NCI-H526 (cell line): ENCODE measurements around the gene ADM2.
A peak's percentile ranks its signal among the peaks of the same experiment; 100 is the strongest.
"Not testable (repeated sequence)": the region's sequence is repeated elsewhere in the genome, so short reads cannot be mapped to it uniquely, and the experiment has no call there.

Experiments used
- DNase-seq, 2 experiments: peaks; one replicate each; lab custom pipeline; 2025; lab: John Stamatoyannopoulos, UW

ADM2 gene

DNA sequence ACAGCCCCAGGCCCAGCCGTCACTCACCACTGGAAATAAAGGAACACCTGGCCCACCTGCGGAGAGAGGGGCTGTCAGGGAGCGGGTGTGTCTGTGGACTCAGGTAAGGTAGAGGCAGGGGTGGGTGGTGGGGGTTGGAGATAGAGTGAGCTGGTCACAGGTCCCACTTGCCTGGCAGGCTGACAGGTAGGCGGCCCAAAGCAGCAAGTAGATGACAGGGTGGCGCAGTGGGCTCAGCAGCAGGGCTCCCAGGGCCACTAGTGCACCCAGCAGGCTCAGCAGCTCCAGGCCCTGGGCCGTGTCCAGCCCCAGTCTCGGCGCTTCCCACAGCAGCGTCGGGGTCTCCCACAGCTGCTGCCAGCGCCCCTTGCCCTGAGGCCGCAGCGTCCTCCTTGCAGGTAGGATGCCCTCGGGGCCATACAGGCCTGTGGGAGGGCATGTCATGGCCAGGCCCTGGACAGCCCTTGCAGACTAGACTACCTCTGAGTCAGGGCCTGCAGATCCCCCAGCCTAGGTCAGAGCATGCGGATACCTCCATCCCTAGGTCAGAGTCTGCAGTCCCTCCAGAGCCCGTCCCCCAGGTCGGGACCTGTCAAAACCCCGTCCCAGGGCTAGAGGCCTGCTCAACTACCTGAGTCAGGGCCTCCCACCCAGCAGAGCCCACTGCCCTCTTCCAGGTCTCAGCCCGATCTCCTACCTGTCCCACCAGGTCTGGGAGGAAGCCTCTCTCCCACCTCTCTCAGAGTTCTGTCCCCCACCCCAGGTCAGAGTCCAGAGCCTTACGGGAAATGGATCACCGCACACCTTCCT, 25.5 kb downstream of the ADM2 start:
- no peak for DNase-seq

DNA sequence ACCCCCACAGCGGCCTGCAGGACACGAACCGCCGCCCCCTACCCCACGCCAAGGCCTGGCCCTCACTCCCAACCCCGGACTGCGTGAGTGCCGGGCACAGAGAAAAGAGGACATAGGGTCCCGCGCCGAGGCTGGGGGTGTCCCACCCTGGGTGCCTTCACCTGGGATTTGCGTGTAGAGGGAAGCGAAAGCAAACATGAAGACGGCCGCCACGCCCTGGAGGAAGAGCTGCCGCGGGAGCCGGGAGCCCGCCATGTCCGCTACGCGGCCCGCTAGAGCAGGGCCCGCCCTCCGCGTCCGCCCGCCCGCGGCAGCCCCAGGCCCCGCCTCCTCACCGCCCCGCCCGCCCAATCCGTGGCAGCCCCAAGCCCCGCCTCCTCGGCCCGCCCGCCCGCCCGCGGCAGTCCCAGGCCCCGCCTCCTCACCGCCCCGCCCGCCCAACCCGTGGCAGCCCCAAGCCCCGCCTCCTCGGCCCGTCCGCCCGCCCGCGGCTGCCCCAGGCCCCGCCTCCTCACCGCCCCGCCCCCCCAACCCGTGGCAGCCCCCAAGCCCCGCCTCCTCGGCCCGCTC, 26.2 kb downstream of the ADM2 start, which contains the start of gene LMF2:
TSS of gene LMF2 (minus strand) at position 282 of the 570 bp plus-strand sequence. CDS start at position 255, 27 bp downstream.
- no peak for DNase-seq

DNA sequence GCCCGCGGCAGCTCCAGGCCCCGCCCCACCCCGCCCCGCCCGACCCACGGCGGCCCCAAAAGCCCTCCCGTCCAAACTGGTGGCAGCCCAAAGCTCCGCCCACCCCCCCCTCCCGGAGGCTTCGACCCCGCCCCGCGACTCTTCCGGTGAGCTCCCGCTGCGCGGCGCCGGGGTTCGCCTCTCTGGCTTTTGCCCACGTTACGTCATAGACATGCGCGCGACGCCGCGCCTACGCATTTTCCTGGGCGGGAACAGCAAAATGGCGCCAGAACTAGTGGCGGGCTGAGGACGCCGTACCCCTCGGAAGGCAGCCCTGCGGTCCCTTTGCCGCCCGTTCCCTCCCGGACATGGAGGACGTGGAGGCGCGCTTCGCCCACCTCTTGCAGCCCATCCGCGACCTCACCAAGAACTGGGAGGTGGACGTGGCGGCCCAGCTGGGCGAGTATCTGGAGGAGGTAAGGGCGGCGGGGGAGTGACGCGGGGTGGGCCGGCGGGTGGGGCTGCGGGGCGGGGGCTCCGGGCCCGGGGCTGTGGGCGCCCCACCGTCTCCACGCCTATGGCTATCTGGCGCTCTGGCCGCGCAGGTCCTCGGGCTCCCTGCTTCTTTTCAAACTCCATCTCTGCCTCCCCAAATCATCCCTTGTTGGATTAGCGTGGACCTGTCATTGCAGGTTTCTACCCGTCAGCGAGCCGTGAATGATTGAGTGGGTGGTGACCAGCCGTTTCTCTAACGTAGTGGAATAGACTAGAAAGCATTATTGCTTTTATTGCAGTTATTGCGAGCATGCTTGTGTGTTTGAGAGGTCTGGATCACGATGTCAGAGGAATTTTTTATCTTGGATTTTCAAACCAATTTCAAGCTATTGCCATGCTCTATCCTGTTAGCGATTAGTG, 26.9 kb downstream of the ADM2 start, which contains the start of gene NCAPH2:
TSS of gene NCAPH2 (plus strand) at position 234 of the 894 bp plus-strand sequence. CDS start at position 348, 114 bp downstream.
- peak; percentile 72 to 96 for DNase-seq

DNA sequence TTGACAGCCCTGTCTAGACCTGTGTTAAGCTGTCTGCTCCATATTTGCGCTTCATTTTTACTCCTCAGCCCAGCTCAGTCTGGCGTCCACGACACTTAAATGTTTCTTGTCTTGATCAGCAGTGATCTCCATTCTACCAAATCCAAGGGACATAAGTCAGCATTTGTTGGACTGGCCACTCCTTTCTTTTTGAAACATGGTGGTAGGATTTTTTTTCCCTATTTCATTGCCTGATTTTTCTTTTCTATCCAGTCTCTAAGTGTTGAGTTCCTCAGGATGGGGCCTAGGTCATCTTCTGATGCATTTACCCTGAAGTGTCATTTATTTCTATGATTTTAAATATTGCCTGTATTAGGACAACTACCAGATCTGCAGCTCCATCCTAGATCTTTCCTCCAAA, 27.6 kb downstream of the ADM2 start:
- no peak for DNase-seq

DNA sequence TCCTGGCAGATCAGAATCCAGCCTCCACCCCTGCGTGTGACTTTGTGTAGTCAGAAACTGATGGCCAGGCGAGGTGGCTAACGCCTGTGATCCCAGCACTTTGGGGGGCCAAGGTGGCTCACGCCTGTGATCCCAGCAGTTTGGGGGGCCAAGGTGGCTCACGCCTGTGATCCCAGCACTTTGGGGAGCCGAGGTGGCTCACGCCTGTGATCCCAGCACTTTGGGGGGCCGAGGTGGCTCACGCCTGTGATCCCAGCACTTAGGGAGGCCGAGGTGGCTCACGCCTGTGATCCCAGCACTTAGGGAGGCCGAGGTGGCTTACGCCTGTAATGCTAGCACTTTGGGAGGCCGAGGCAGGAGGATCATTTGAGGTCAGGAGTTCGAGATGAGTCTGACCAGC, 31.8 kb downstream of the ADM2 start:
- no peak for DNase-seq

DNA sequence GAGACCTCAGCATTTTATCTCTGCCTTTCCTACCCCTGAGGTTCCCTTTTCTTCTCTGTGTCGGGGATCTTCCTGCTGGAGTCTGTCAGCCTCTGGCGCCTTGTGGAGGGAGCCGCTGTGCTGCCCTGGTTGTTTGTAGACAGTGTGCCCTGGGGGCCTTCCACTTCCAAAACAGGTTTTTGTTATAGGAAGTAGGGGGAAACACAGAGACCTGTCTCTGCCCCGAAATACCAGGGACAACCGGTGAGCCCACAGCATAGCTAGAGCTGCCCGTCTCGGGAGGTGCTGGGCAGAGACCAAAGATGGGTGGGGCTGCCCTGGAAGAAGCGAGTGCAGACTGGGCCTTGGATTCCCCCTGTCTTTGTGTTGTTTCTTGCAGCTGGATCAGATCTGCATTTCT, 34.7 kb downstream of the ADM2 start:
- DNase-seq = no peak

DNA sequence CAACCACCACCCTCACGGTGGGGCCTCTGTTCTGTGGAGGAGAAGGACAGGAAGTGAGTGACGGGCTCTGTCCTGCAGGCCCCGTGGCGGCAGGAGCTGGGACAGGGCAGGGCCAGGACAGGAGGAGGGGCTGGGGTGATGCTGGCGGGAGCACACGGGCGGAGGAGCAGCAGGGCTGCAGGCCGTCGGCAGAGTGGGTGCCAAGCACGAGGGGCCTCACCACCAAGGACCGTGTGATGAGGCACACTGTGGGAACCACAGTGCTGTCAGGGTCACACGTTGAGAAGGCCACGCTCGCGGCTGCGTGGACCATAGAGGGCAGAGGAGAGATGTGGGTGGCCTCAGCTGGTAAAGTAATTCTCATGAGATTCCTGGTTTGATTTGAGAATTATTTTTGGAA, 35.5 kb downstream of the ADM2 start:
- no peak for DNase-seq

DNA sequence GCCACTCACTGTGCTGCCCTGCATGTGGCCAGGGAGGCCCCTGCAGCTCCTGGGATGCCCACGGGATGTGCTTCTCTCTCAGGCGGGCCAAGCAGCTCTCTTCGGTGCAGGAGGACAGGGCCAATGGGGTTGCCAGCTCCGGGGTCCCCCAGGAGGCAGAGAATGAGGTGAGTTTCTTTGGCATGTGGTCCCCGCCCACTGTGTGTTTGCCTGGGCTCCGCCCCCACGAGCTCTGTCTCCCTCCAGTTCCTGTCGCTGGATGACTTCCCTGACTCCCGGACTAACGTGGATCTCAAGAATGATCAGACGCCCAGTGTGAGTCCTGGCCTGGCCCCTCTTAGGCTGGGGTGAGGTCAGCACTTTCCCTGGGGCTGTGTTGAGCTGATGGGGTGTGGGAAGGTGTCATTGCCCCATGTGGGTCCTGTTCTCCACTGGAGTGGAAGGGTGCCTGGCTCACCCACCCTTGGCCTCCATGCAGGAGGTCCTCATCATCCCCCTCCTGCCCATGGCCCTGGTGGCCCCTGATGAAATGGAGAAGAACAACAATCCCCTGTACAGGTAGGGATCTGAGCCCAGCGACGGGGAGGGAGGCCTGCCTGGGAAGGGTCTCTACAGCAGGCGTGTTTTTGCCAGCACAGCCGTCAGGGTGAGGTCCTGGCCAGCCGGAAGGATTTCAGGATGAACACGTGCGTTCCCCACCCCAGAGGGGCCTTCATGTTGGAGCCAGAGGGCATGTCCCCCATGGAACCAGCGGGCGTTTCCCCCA, 36.3 kb downstream of the ADM2 start:
- no peak for DNase-seq

DNA sequence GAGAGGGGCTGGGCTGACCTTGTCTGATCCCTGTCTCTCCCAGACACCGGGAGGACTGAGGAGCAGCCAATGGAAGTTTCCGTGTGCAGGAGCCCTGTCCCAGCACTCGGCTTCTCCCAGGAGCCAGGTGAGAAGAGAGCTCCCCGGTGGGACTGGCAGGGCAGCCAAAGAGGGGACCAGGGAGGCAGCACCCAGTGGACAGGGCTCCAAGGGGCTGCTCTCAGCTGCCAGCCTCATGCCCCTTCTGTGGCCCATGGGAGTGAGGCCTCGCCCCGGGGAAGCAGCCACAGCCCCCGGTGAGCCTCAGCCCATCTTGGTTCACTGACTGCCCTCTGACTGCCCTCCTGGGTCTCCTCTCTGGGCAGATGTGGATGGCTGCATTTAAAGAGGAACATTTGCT, 37.3 kb downstream of the ADM2 start:
- DNase-seq = no peak

DNA sequence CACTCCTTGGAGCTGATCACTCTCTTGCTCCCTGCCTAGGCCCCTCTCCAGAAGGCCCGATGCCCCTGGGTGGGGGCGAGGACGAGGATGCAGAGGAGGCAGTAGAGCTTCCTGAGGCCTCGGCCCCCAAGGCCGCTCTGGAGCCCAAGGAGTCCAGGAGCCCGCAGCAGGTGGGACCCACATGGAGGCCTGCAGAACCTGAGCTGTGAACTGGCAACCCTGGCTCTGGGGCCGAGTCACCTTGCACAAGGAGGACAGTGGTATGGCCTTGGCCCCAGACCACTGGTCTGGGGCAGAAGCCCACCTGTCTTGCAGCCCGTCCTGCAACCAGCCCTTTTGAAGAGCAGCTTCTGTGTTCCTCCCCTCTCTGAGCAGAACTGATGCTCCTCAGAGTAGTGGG, 37.8 kb downstream of the ADM2 start:
- DNase-seq = no peak

DNA sequence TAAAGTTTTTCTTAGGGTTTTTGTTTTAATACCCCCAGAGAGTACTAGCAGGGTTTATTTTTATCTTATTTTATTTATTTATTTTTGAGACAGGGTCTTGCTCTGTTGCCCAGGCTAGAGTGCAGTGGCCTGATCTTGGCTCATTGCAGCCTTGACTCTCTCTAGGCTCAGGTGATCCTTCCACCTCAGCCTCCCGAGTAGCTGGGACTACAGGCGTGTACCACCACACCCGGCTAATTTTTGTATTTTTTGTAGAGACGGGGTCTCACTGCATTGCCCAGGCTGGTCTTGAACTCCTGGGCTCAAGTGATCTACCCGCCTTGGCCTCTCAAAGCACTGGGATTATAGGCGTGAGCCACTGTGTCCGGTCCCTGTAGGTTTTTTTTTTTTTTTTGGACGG, 38.8 kb downstream of the ADM2 start:
- not testable (repeated sequence) for DNase-seq

DNA sequence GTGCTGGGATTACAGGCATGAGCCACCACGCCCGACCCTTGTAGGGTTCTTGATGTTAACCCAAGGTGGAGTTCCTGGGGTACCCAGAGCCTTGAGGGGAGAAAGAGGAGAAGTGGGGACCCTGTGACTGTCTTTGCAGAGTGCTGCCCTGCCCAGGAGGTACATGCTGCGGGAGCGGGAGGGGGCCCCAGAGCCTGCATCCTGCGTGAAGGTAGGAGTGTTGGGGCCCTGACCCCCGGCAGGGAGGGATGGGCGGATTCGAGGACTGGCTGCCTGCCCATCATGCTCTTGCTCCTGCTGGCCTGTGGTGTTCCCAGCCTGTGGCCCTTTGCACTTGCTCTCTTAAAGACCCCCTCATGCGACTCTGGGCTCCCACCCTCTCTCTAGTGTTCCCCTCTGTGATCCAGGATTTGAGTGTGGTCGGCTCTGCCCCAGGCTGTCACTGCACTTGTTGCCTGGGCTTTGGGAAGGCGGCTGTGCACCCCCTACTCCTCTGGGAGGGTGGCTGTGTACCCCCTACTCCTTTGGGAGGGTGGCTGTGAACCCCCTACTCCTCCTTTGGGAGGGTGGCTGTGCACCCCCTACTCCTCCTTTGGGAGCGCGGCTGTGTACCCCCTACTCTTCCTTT, 39.6 kb downstream of the ADM2 start:
- no peak for DNase-seq

DNA sequence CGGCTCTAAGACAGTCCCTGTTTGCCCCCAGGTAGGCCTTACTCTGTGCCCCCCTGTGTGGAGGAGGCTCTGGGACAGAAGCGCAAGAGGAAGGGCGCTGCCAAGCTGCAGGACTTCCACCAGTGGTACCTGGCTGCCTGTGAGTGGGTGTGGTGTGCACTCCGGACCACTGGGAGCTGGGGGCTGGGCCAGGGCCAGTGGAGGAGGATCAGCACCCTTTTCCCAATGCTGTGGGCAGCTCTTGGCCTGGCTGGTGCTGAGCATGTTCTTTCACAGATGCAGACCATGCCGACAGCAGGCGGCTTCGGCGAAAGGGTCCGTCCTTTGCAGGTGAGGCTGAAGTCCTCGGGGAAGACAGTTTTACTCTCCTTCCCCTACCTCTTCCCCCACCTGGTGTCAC, 40.4 kb downstream of the ADM2 start:
- DNase-seq = no peak

DNA sequence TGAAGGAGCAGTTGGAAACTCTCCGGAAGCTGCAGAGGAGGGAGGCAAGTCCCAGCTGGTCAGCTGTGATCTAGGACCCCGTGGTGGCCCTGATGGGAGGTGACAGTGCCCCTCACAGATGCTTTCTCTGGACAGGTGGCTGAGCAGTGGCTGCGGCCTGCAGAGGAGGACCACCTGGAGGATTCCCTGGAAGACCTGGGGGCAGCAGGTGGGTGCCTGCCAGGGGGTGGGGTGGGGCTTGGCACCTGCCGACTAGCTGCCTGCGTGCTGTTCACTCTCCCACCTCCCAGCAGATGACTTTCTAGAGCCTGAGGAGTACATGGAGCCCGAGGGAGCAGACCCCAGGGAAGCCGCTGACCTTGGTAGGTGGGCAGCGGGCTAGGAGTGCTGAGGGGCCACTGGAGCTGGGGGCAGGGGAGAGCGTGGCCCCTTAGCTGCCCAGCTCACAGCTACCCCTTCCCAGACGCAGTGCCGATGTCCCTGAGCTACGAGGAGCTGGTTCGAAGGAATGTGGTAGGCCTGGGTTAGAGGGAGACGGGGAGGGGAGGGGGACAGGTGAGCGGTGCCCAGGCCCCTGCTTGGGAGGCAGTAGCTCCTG, 41.0 kb downstream of the ADM2 start:
- no peak for DNase-seq

DNA sequence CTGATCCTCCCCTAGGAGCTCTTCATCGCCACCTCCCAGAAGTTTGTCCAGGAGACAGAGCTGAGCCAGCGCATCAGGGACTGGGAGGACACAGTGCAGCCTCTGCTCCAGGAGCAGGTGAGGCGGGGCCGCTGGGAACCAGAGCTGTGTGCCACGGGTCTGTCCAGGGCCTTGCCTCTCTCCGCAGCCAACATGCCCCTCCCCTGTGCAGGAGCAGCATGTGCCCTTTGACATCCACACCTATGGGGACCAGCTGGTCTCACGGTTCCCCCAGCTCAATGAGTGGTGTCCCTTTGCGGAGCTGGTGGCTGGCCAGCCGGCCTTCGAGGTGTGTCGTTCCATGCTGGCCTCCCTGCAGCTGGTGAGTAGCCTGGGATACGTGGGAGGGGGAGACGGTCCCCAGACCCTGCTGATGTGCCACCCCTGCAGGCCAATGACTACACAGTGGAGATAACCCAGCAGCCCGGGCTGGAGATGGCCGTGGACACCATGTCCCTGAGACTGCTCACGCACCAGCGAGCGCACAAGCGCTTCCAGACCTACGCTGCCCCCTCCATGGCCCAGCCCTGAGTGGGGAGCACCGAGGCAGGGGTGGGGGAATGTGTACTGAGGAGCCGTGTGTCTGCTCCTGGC, 41.6 kb downstream of the ADM2 start:
- no peak for DNase-seq

DNA sequence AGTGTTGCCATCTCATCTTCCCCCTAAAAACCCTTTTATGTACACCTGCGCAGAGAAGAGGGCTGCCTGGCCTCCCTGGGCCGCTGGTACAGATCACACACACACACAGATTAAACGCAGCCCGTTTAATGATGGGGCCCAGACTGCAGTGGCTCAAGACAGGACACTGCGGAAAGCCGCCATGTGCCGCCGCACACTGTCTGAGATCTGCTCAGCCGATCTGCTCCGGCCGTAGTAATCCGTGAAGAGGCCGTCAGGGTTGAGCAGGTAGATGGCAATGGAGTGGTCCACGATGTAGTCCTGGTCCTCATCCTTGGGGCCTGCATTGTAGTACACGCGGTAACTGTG, 42.1 kb downstream of the ADM2 start:
- DNase-seq = no peak

DNA sequence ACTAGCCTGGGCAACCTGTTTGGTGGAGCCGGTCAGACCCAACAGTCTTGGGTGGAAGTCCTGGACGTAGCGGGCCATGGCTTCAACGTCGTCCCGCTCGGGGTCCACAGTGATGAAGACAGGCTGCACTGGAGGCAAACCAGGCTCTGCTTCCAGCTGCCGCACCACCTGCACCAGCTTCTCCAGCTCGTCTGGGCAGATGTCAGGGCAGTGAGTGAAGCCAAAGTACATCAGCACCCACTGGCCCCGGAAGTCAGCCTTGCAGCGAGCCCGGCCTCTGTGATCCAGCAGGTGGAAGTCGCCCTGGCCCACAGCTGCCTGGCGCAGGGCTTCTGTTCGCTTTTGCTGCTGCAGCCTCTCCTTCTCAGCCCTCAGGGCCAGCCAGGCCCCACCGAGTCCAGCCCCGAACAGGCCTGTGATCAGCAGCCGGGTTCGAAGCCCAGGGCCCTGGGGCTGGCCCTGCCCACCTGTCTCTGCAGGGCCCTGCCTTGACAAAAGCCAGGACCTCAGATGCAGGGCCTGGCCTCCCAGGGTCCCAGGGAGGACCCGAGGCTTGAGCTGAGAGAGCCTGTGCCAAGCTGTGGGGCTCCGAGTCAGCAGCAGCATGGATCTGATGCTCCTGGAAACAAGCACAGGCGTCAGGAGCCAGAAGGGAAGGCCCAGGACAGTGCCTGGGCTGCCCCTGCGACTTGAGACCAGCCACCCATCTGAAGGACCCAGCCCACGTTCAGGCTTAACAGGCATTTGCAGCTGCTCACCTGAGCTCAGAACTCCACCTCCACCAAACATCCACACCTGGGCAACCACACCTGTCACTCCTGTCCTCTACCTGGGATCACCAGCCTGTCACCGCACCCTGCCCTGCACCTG, 42.7 kb downstream of the ADM2 start:
- DNase-seq = no peak

DNA sequence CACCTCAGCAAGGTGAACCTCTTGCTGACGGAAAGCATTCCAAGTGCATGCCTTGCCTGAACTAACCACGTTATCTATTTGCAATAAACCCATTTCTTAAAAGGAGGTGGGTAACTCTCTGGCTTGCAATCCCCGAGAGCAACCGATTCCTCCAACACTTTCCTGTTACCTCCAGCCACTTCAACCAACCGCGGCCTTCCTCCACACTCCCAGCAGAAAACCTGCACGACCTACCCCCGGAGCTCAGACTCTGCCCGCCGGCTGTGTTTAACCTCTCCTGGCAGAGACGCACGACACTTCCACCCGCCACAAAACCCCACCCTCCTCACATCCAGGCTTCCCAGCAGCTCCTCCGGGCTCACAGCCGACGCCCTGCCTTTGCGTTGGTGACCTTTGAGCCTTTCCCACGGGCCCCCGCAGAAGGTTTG, 43.3 kb downstream of the ADM2 start:
- peak in 1 of 2 experiments; percentile 42 for DNase-seq

DNA sequence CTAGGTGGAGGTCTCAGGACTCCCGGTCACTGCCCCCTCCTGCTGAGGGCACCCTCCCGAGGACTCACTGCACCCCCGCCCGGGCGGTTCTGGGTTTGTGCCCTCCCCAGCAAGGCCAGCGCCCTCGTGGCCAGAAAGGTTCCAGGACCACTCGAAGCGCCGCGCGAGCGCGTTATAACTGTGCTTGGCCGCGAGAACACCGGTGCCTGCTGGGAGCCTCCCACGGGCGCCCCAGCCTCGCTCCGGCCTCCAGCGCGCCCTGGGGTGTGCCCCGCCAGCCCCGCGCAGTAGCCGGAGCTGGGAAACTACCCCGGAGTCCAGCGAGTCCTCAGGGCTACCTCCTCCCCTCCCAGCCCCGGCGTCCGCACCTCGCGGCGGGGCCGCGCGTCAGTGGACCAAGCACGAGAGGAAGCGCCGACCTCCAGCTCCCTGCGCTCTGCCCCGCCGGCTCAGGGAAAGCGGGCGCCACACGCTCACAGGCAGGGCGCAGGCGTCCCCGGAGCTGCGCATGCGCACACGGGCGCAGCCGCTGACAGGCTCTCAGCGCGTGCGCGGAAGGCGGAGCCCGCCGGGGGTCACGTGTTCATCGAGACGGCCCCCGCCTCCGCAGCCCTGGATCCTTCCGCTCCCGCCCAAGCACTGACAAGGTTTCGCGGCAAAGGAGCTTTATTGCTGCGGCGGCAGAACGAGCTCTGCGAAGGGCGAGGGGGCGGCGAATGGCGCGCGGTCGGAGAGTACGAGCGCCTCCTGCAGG, 43.9 kb downstream of the ADM2 start, which contains the start of gene SCO2:
TSS of gene SCO2 (minus strand) at position 495 of the 754 bp plus-strand sequence. CDS start 1,187 bp downstream, outside the sequence.
- DNase-seq = peak; percentile 76 to 95
